Upper lobe of right lung (tissue), 1 donor: ENCODE results near the gene ATP2C2. TPM values are rescaled to one million over a fixed set of nuclear protein-coding genes. Genes with fewer than 3 reads are reported as not detected.
A peak's percentile ranks its signal among the peaks of the same experiment; 100 is the strongest.

ENCODE experiments used
- ATAC-seq: fragments of 200-7000 bp; cut with Tn5 transposase; one replicate; pipeline ENCODE4 v1.9.1; 2020; ENCODE audit warnings: mild to moderate bottlenecking, moderate library complexity
- DNase-seq: peaks from one replicate; pipeline ENCODE4 v3.0.0-alpha.2; 2020
- H3K27ac ChIP-seq: fragments of 200-600 bp; one replicate; pipeline ENCODE4 v1.8.0; 2022
- H3K27me3 ChIP-seq: fragments of 200-600 bp; one replicate; pipeline ENCODE4 v1.8.0; 2022; ENCODE audit warnings: mild to moderate bottlenecking
- H3K36me3 ChIP-seq: fragments of 200-600 bp; one replicate; pipeline ENCODE4 v1.8.0; 2022
- H3K4me1 ChIP-seq: fragments of 200-600 bp; one replicate; pipeline ENCODE4 v1.8.0; 2022
- H3K4me3 ChIP-seq: fragments of 200-600 bp; one replicate; pipeline ENCODE4 v1.8.0; 2022; ENCODE audit warnings: mild to moderate bottlenecking
- H3K9me3 ChIP-seq: fragments of 200-600 bp; one replicate; pipeline ENCODE4 v1.8.0; 2022
- CTCF ChIP-seq: fragments of 200-600 bp; IDR thresholded peaks from one replicate; pipeline ENCODE4 v1.8.0; 2022; ENCODE audit warnings: antibody characterized with exemption
- intact Hi-C: fragments of 100-400 bp; cut with DNase I; formaldehyde crosslinking; loops from one replicate; pipeline ENCODE4 v1.11.0; 2022
- total RNA-seq: library from RNA; stranded (reverse); fragmentation: NEBNext Ultra II Directional; extraction: Animal tissue kit (Norgen Biotek cat#: 25700); gene quantifications from one replicate; pipeline ENCODE4 v1.2.1, GENCODE V29; 2021
- donor health status: DM: no; HTN: yes; CAD: no; lungs with severe emphysema.

The ATP2C2 gene
- total RNA-seq, 1 donor from 2014 or later, result 48.9 TPM

GRCh38 chr16:84351630-84352029 lies 16.7 kb upstream of the ATP2C2 start:
- Histone ChIP-seq H3K36me3 (no peaks in the 10 kb centered on the region), H3K4me1 (no peaks in the 10 kb centered on the region), H3K9me3 (no peaks in the 10 kb centered on the region), H3K4me3 (no peak overlapping the region), H3K27me3 (no peaks in the 10 kb centered on the region), H3K27ac (no peak overlapping the region)
- ATAC-seq (no peak), DNase-seq (no peak)
- intact Hi-C loops, result no loop called here
- TF ChIP-seq CTCF, result no peak

GRCh38 chr16:84354306-84354705 lies 14.0 kb upstream of the ATP2C2 start:
- Histone ChIP-seq H3K4me1 (peaks cover 4% of the 10 kb centered on the region), H3K9me3 (no peaks in the 10 kb centered on the region), H3K27me3 (no peaks in the 10 kb centered on the region), H3K36me3 (no peaks in the 10 kb centered on the region), H3K4me3 (no peak overlapping the region), H3K27ac (no peak overlapping the region)
- intact Hi-C loops, result no loop called here
- ATAC-seq (peak; percentile 73), DNase-seq (peak; percentile 74)
- no peak for TF ChIP-seq CTCF

DNA sequence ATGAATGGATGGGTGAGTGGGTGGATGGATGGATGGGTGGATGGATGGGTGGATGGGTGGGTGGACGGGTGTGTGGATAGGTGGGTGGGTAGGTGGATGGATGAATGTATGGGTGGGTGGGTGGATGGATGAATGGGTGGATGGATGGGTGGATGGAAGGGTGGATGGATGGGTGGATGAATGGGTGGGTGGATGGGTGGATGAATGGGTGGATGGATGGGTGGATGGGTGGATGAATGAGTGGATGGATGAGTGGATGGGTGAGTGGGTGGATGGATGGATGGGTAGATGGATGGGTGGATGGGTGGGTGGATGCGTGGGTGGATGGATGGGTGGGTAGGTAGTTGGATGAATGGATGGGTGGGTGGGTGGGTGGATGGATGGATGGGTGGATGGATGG lies 13.2 kb upstream of the ATP2C2 start:
- intact Hi-C loops, result no loop called here
- ATAC-seq, result no peak

DNA sequence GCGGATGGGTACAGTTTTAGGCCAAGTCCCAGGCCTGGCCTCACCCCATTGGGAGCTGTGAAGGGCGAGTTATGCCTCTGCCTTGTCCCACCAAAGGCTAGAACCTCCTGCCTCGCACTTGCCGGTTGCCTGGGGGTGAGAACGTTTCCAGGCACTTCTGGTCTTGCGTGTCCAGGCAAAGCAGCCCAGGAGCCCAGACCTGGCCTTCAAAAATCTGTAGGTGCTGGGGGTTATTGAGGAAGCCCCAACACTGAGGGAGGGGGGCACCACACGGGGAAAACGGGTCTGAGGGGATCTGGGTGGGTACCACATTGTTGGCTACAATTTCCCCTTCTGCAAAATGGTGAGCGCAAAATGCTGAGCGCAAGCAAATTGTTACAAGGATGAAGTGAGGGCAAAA lies 12.2 kb upstream of the ATP2C2 start:
- Histone ChIP-seq H3K27ac (no peak overlapping the region), H3K4me1 (peaks cover 4% of the 10 kb centered on the region), H3K9me3 (no peaks in the 10 kb centered on the region), H3K36me3 (no peaks in the 10 kb centered on the region), H3K4me3 (no peak overlapping the region), H3K27me3 (no peaks in the 10 kb centered on the region)
- DNase-seq (no peak), ATAC-seq (no peak)
- intact Hi-C loops, result no loop called here
- TF ChIP-seq CTCF, result no peak

More for the DNA sequence above, 13.2 kb upstream of the ATP2C2 start:
- no peak overlapping the region for H3K27ac ChIP-seq
- DNase-seq, result no peak
- TF ChIP-seq CTCF, result no peak
- H3K27me3 ChIP-seq, result no peaks in the 10 kb centered on the region
- H3K4me1 ChIP-seq, result peaks cover 4% of the 10 kb centered on the region
- no peaks in the 10 kb centered on the region for H3K9me3 ChIP-seq
- no peaks in the 10 kb centered on the region for H3K36me3 ChIP-seq
- H3K4me3 ChIP-seq, result no peak overlapping the region

DNA sequence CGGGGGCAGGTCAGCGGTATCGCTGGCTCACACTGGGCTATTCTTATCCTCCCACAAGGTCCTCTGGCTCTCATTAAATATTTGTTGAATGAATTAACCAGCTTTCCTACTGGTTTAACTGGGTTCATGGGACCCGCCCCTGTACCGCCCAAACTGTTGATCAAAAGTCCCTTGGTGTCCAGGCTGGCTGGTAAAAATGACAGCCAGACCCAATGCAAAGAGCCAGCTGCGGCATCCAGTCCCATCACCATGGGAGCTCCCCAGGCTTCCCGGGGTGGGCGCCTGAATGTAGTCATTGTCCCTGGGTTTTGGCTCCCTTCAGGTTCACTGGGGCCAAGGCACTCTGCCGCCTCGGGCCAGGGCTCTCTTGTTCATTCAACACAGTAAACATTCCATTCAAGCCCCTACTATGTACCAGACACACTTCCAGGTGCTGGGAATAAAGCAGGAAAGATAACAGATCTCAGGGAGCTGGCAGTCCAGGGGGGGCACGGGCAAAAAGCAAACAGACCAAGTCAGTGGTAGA lies 11.7 kb upstream of the ATP2C2 start:
- H3K36me3 ChIP-seq, result no peaks in the 10 kb centered on the region
- no peak for DNase-seq
- peaks cover 4% of the 10 kb centered on the region for H3K4me1 ChIP-seq
- H3K27ac ChIP-seq, result no peak overlapping the region
- intact Hi-C loops, result no loop called here
- H3K9me3 ChIP-seq, result no peaks in the 10 kb centered on the region
- H3K4me3 ChIP-seq, result no peak overlapping the region
- ATAC-seq, result peak; percentile 79
- TF ChIP-seq CTCF, result no peak
- H3K27me3 ChIP-seq, result no peaks in the 10 kb centered on the region

DNA sequence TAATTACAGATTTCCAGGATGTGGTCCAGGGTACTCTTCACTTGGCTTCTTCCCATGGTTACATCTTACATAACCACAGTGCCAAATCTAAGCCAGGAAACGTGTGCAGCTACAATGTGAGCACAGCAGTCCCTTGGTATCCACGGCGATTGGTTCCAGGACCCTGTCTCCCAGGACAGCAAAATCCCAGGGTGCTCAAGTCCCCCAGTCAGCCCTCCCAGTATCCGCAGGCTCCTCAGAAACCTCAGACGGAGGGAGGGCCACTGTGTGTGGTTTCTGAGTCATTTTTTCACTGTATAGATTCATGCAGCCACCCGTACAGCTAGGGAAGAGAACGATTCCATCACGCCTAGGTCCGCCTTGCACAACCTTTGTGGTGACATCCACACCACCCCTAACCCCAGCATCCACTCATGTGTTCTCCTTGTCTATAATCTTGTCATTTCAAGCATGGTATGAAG lies 11.1 kb upstream of the ATP2C2 start:
- H3K4me3 ChIP-seq, result no peak overlapping the region
- H3K9me3 ChIP-seq, result no peaks in the 10 kb centered on the region
- no peak for DNase-seq
- H3K27me3 ChIP-seq, result no peaks in the 10 kb centered on the region
- no peaks in the 10 kb centered on the region for H3K36me3 ChIP-seq
- peaks cover 4% of the 10 kb centered on the region for H3K4me1 ChIP-seq
- peak; percentile 23 for ATAC-seq
- TF ChIP-seq CTCF, result no peak
- intact Hi-C loops, result no loop called here
- no peak overlapping the region for H3K27ac ChIP-seq
